Tongue (tissue), 2 donors: ENCODE results near the gene KIRREL2. TPM values are rescaled to one million over a fixed set of nuclear protein-coding genes. Genes with fewer than 3 reads are reported as not detected.

Experiments
- DNase-seq: peaks from one replicate; pipeline ENCODE4 v3.0.0-alpha.2; 2015
- total RNA-seq: library from RNA; depleted of rRNA; stranded (reverse); fragments of >200 nt; gene quantifications from one replicate; pipeline ENCODE4 v1.2.3, GENCODE V29; 2014

KIRREL2 gene
- total RNA-seq, 1 donor from 2014 or later: 0.51 TPM

GRCh38 chr19:35845215-35846037, 11.3 kb upstream of the KIRREL2 start:
- peak; percentile 9 for DNase-seq

GRCh38 chr19:35846038-35846668, 10.6 kb upstream of the KIRREL2 start:
- DNase-seq: peak; percentile 10

GRCh38 chr19:35847911-35848310, 8.8 kb upstream of the KIRREL2 start:
- DNase-seq: no peak

DNA sequence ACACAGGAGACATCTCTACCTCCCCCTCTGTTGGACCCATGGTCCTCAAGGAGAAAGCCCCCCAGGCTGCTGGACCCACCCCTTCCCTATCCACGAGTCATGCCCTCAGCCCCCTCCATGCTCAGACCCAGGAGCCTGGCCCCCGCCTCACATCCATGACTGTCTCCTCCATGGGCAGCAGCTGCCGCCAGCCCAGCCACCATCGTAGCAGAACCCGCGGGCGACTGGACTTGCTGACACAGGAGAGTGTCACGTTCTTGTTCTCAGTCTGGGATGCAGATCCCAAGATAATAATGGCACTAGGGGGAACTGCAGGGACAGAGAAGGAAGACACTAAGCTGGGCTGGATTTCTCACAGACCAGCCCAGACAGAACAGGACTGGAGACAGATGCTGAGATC, 8.2 kb upstream of the KIRREL2 start:
- DNase-seq: no peak

GRCh38 chr19:35848919-35849505, 7.7 kb upstream of the KIRREL2 start:
- DNase-seq: no peak

GRCh38 chr19:35851213-35852028, 5.3 kb upstream of the KIRREL2 start:
- DNase-seq: no peak

DNA sequence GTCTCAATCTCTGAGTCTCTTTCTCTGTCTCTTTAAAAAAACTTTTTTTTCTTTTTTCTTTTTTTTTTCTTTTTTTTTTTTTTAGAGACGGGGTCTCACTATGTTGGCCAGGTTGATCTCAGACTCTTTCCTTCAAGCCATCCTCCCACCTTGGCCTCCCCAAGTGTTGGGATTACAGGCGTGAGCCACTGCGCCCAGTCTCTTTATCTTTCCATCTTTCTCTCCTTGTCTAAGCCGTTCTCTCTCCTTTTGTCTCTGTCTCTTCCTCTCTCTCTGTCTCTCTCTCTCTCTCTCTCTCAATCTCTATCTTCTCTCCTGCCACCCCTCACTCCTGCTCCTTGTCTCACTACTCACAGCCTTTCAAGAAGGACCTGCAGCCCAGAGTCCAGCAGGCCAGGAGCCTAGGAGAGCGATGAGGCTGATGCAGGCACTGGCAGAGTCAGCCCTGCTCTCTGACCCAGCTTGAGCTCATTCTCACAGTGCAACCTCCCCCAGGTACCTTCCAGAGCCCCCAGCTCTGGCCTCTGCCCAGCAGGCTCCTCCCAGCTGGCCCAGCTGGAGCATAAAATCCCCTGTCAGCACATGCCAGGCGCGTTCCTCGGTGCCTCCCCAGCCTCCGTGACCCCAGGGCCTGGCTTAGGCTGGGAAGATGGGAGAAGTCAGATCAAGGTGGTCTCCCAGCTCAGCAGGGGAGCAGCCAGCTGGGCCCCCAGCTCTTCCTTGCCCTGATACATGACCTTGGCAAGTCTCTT, 4.5 kb upstream of the KIRREL2 start, which contains the start of gene NPHS1:
Gene NPHS1 (minus strand): TSS at position 476 of the 752 bp plus-strand sequence. CDS start 667 bp downstream, outside the sequence.
- peak; percentile 24 for DNase-seq

DNA sequence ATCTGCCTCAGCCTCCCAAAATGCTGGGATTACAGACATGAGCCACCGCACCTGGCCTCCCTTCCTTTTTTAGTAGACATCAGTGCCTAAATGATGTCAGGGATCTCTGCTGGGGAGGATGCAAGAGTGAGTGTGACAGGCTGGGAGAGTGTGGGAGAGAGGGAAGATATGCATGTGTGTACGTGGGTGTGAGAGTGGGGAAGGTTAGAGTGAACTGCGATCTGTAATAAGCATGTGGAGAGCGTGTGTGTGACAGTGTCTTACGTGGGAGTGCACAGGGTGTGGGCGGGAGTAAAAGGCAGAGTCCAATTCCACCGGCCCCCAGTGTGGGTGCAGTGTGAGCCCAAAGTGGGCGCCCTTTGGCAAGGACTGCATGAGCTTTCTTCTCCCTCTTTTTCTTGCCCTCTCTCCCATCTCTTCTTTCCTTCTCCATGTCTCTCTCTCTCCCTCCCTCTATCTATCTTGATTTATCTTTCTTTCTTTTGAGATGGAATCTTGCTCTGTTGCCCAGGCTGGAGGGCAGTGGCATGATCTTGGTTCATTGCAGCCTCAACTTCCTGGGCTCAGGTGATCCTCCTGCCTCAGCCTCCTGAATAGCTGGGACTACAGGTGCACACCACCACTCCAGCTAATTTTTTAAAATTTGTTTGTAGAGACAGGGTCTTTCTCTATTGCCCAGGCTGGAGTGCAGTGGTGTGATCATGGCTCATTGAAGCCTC, 3.5 kb upstream of the KIRREL2 start:
- no peak for DNase-seq

- DNase-seq: no peak
Measured at GRCh38 chr19:35858311-35858710, 1.6 kb downstream of the KIRREL2 start.

DNA sequence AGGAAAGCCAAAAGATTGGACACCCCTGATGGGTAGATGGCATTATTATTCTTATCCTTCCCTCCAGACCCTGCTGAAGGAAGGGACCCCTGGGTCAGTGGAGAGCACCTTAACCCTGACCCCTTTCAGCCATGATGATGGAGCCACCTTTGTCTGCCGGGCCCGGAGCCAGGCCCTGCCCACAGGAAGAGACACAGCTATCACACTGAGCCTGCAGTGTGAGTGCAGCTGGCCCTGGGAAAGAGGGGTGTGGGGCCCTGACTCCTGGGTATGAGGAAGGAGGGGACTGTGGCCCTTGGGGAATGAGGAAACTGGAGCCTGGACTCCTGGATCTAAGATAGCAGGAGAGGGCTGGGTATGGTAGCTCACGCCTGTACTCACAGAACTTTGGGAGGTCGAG, 2.7 kb downstream of the KIRREL2 start:
- no peak for DNase-seq

- no peak for DNase-seq
Measured at GRCh38 chr19:35860436-35860817, 3.7 kb downstream of the KIRREL2 start.

DNA sequence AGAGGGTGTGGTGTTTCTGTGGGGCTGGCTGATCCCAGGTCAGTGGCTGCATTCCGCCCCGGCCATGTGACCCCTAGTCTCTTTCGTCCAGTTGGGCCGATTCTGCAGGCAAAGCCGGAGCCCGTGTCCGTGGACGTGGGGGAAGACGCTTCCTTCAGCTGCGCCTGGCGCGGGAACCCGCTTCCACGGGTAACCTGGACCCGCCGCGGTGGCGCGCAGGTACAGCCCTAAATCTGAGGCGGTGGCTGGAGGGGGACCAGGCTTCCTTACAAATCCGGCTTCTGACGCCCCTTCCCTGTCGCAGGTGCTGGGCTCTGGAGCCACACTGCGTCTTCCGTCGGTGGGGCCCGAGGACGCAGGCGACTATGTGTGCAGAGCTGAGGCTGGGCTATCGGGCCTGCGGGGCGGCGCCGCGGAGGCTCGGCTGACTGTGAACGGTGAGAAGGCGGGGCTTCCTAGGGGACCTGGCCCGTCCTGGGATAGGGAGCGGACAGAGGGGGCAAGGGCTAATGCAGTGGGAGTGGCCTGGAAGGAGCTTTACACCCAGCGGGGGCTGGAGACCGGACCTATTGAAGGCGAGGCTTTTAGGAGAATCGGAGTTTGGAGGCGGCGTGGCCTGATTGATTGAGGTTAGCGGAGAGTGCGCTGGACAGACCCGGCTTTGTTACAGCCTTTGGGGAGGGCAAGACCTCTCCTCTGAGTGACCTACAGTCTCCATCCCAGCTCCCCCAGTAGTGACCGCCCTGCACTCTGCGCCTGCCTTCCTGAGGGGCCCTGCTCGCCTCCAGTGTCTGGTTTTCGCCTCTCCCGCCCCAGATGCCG, 4.3 kb downstream of the KIRREL2 start:
- no peak for DNase-seq

DNA sequence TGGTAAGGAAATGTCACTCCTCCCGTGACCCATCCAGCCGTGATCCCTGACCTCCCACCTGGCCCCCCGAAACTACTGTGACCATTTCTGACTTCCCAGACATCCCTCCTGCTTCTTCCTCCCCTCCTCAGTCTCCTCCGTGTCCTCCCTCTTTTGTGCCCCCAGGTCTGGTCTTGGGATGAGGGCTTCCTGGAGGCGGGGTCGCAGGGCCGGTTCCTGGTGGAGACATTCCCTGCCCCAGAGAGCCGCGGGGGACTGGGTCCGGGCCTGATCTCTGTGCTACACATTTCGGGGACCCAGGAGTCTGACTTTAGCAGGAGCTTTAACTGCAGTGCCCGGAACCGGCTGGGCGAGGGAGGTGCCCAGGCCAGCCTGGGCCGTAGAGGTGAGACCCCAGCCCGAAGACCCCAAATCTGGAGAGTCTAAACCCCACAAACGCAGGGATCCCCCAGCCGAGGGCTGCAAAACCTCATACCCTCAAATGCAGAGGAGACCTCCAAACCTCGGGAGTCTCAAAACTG, 5.0 kb downstream of the KIRREL2 start:
- DNase-seq: no peak

- no peak for DNase-seq
Measured at GRCh38 chr19:35862528-35862927, 5.8 kb downstream of the KIRREL2 start.

DNA sequence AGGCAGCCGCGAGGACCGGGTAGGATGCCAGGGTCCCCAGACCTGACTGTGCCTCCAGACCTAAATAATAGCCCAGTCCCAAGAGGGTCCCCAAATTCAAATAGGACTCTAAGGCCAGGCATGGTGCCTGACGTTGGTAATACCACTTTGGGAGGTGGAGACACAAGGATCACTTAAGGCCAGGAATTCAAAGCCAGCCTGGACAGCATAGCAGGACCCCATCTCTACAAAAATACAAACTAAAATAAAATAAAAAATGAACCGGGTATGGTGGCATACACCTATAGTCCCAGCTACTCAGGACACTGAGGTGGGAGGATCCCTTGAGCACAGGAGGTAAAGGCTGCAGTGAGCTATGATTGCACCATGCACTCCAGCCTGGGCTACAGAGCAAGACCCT, 6.3 kb downstream of the KIRREL2 start:
- DNase-seq: no peak

DNA sequence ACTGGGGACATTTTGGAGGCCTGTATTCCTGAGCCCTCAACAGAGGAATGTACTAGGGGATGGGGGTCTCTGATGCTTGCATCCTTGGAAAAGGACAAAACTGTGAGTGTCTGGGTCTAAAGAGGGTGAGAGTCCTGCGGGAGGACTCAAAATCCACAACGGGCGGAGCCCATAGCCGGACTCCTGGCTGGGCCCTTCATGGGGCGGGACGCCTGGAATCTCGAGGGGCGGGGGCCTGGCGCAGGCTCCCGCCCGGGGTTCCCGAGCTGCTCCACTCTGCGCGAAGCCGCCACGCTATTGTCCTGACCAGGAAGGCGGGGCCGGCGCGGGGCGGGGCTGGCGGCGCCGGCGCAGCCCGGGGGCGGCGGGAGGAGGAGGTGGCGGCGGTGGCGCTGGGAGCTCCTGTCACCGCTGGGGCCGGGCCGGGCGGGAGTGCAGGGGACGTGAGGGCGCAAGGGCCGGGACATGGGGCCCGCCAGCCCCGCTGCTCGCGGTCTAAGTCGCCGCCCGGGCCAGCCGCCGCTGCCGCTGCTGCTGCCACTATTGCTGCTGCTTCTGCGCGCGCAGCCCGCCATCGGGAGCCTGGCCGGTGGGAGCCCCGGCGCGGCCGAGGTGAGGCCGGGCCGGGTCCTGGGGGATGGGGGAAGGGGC, 11.6 kb downstream of the KIRREL2 start, which contains the start of gene APLP1:
Gene APLP1 (plus strand): TSS at position 403 of the 651 bp plus-strand sequence. CDS start 63 bp downstream, at position 466.
- peak; percentile 68 for DNase-seq

DNA sequence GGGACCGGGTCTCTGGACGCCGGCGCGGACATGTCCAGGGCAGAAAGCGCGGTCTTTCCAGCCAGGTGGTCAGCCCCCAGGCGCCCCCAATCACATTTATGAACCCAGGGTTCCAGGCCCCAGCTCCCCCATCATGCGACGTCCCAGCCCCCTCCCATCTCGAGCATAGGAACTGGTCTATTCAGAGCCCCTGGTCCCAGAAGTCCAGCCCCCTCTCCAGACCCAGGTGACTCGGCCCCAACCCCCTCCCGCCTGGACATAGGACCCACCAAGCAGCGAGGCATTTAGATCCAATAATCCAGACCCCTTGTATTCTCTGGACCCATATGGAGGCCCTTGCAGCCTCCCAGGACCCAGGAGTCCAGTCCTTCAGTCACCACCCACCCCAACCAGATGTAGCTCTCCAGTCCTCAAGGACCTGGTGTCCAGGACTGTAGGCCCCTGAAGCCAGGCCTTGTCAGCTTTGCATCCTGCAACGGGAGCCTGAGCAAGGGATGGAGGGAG, 12.2 kb downstream of the KIRREL2 start:
- DNase-seq: no peak

DNA sequence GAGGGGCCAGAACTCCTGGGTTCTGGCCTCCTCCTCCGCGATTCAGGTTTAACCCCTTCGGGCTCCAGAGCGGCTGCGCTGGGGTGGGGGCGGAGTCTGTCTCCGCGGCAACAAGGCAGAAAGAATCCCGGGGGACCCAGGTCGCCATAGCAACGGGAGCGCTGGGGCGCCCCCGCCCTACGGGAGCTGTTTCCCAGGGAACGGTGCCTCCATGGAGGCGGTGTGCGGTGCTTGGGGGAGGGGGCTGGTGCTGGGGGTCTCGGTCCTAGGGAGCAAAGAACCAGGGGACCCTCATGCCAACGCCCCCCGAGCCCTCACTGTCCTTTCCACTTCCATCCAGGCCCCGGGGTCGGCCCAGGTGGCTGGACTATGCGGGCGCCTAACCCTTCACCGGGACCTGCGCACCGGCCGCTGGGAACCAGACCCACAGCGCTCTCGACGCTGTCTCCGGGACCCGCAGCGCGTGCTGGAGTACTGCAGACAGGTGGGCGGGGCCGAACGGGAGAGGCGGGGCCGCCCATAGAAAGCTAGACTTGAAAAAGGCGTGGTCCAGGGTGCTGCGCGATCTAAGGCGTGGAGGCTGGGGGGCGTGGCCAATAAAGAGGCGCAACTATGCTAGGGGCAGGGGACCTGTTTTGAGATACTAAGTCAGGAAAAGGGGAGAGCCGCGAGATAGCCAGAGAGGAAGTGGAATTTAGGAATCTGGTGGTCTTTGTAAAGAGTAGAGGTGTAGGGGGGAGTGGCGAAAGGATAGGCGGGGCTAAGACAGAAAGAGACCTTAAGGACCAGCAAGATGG, 12.8 kb downstream of the KIRREL2 start:
- DNase-seq: peak; percentile 70
